ENCODE data around the gene NUTF2. TPM values are rescaled to one million over a fixed set of nuclear protein-coding genes. Genes with fewer than 3 reads are reported as not detected.

Gene NUTF2
- total and polyA plus RNA-seq, 2 donors (not counting 1 experiment from before 2014, with no cell fraction given), result 50.1 to 87.3 TPM

DNA sequence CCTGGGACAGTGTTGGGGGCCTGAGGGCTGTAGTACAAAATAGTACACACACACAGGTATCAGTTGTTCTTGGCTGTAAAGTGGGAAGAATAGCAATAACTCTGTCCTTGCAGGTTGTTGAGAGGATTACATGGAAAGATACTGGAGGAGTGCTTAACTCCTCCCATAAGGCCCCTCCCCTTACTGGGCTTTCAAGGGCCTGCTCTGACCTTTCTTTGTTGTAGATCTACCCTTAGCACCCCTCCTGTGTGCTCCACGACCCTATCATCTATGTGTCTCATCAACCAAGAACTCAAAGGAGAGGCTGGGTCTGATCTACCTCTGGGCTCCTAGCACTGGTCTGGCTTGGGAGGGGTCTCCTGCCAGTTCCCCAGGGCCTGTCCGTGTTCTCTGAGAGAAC lies 17.9 kb downstream of the NUTF2 start:
- Histone ChIP-seq H3K9me3 (ENCODE audit: control extremely low read depth in 1 of 3, control insufficient read depth in 2 of 3, insufficient read depth in 1 of 3, low read length in 2 of 3) (no peaks in the 10 kb centered on the region), H3K4me1 (ENCODE audit: control insufficient read depth in 2 of 2, insufficient read depth in 2 of 2, low read length in 2 of 2) (no peaks in the 10 kb centered on the region), H3K27ac (ENCODE audit: low read length in 2 of 2) (no peak overlapping the region), H3K4me3 (ENCODE audit: control extremely low read depth in 1 of 5, extremely low read depth in 1 of 5, insufficient read depth in 1 of 5, low read depth in 2 of 5, low read length in 4 of 5) (no peak overlapping the region), H3K79me2 (ENCODE audit: control insufficient read depth, insufficient read depth, low read length) (peaks cover 48% of the 10 kb centered on the region), H3K9ac (ENCODE audit: low read length) (no peak overlapping the region), H3K27me3 (replicated peaks in 1 of 4; ENCODE audit: control extremely low read depth in 1 of 4, control insufficient read depth in 3 of 4, insufficient read depth in 4 of 4, low read length in 3 of 4) (no peaks in the 10 kb centered on the region), H3K36me3 (replicated peaks in 1 of 2; ENCODE audit: control extremely low read depth in 1 of 2, control insufficient read depth in 1 of 2, extremely low read depth in 1 of 2, insufficient read depth in 2 of 2, low read length in 1 of 2) (peaks cover 0 to 38% of the 10 kb centered on the region in 2 experiments), H4K20me1 (ENCODE audit: control insufficient read depth, insufficient read depth, low read length, poor library complexity, severe bottlenecking) (peaks cover 29% of the 10 kb centered on the region), H3K4me2 (replicated peaks; ENCODE audit: low read depth, low read length, poor library complexity, severe bottlenecking) (no peak overlapping the region), H2AFZ (ENCODE audit: insufficient read depth, low read depth, low read length, poor library complexity, severe bottlenecking) (no peak overlapping the region)
- TF ChIP-seq CTCF (IDR thresholded peaks at IDR 0.05), result no peak
- no peak for TF ChIP-seq EZH2 (IDR thresholded peaks at IDR 0.05; ENCODE audit: borderline replicate concordance, insufficient read depth, low read depth, low read length, poor library complexity, severe bottlenecking)
- no peak overlapping the region for H3K27ac Mint-ChIP-seq
- intact Hi-C loops (cut with micrococcal nuclease), result loop anchor here (2.0 kb wide), 1 partner anchor 48 kb away; no protein-coding TSS in a partner anchor
- no peak overlapping the region for H3K4me3 Mint-ChIP-seq
- DNase-seq (no peak), ATAC-seq (ENCODE audit: low read depth) (no peak)
- ChIA-PET POLR2A (interaction anchor here (0.7 kb wide), 1 partner anchor 586 kb away, joined by 6 read pairs; no protein-coding TSS in a partner anchor), CTCF (interaction anchor here (1.3 to 1.6 kb wide), 3 partner anchors 10 to 48 kb away, joined by 3 to 15 read pairs (median 3); no protein-coding TSS in a partner anchor)
- no peaks in the 10 kb centered on the region for H3K9me3 Mint-ChIP-seq (ENCODE audit: insufficient read depth)
- WGBS (ENCODE audit: insufficient coverage), result no CpG with 5 or more reads among the region's 2 CpGs
- peaks cover 7% of the 10 kb centered on the region for H3K4me1 Mint-ChIP-seq
- no peaks in the 10 kb centered on the region for H3K27me3 Mint-ChIP-seq

DNA sequence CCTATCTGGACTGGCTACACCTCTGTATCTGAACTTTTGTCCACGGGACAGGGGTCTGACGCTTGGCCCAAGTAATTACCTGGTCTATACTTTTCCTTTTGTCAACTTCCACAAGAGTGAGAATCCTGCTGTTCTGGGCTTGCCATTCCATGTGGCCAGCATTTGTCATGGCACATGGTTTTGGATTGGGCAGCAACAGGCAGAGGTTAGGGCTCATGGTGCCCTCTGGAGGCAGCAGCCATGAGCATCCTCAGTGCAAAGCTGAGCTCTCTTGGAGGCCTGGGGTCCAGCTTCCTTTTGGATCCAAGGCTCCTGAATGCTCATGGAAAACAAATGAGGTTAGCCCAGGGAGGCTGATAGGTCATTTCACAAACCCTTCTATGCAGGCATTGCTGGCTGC lies 18.6 kb downstream of the NUTF2 start:
- DNase-seq, result no peak

More for the DNA sequence above, 18.6 kb downstream of the NUTF2 start:
- Mint-ChIP-seq H3K27me3 (no peaks in the 10 kb centered on the region), H3K27ac (no peak overlapping the region), H3K4me3 (no peak overlapping the region), H3K4me1 (peaks cover 7% of the 10 kb centered on the region), H3K9me3 (ENCODE audit: insufficient read depth) (no peaks in the 10 kb centered on the region)
- ChIA-PET CTCF (interaction anchor here (0.6 to 1.6 kb wide), 11 partner anchors 9 to 578 kb away, joined by 3 to 15 read pairs (median 3); partner anchors contain the start of gene ATP6V0D1), POLR2A (interaction anchor here (0.7 kb wide), 2 partner anchors 32 to 204 kb away, joined by 7 to 8 read pairs; no protein-coding TSS in a partner anchor)
- Histone ChIP-seq H3K27me3 (replicated peaks in 1 of 4; ENCODE audit: control extremely low read depth in 1 of 4, control insufficient read depth in 3 of 4, insufficient read depth in 4 of 4, low read length in 3 of 4) (no peaks in the 10 kb centered on the region), H4K20me1 (ENCODE audit: control insufficient read depth, insufficient read depth, low read length, poor library complexity, severe bottlenecking) (peaks cover 26% of the 10 kb centered on the region), H2AFZ (ENCODE audit: insufficient read depth, low read depth, low read length, poor library complexity, severe bottlenecking) (no peak overlapping the region), H3K79me2 (ENCODE audit: control insufficient read depth, insufficient read depth, low read length) (peaks cover 41% of the 10 kb centered on the region), H3K36me3 (replicated peaks in 1 of 2; ENCODE audit: control extremely low read depth in 1 of 2, control insufficient read depth in 1 of 2, extremely low read depth in 1 of 2, insufficient read depth in 2 of 2, low read length in 1 of 2) (peaks cover 0 to 44% of the 10 kb centered on the region in 2 experiments), H3K9me3 (ENCODE audit: control extremely low read depth in 1 of 3, control insufficient read depth in 2 of 3, insufficient read depth in 1 of 3, low read length in 2 of 3) (no peaks in the 10 kb centered on the region), H3K4me1 (ENCODE audit: control insufficient read depth in 2 of 2, insufficient read depth in 2 of 2, low read length in 2 of 2) (no peaks in the 10 kb centered on the region), H3K27ac (ENCODE audit: low read length in 2 of 2) (no peak overlapping the region), H3K4me2 (replicated peaks; ENCODE audit: low read depth, low read length, poor library complexity, severe bottlenecking) (no peak overlapping the region), H3K4me3 (ENCODE audit: control extremely low read depth in 1 of 5, extremely low read depth in 1 of 5, insufficient read depth in 1 of 5, low read depth in 2 of 5, low read length in 4 of 5) (no peak overlapping the region), H3K9ac (ENCODE audit: low read length) (no peak overlapping the region)
- ATAC-seq (ENCODE audit: low read depth), result peak; percentile 33
- TF ChIP-seq EZH2 (IDR thresholded peaks at IDR 0.05; ENCODE audit: borderline replicate concordance, insufficient read depth, low read depth, low read length, poor library complexity, severe bottlenecking) (no peak), CTCF (IDR thresholded peaks at IDR 0.05) (no peak)
- intact Hi-C loops (cut with micrococcal nuclease), result loop anchor here (2.0 kb wide), 1 partner anchor 49 kb away; no protein-coding TSS in a partner anchor
- 96% methylated on average over 2 of the region's 2 CpGs for WGBS (ENCODE audit: insufficient coverage)
